Measurements from ENCODE around the gene NAE1. TPM values are rescaled to one million over a fixed set of nuclear protein-coding genes. Genes with fewer than 3 reads are reported as not detected.

The NAE1 gene
- total RNA-seq, 1 experiment from 2014 or later = 129 TPM

DNA sequence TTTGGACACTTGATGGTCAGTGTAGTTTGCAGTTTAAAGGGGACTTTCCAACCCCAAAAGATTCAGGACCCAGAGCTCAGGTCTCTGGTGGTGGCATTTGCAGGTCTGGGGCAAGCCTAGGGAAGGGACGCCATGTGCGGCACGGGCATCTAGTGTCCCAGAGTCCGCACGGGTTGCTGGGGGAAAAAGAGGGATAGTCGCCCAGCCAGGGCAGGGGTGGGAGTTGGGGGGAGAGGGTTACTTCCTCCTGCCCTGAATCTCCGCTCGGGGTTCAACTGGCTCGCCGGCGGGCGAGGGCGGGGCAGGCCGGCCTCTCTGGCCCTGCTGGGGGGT lies 13.2 kb upstream of the NAE1 start (continued):
- TF ChIP-seq, protein P1, sequence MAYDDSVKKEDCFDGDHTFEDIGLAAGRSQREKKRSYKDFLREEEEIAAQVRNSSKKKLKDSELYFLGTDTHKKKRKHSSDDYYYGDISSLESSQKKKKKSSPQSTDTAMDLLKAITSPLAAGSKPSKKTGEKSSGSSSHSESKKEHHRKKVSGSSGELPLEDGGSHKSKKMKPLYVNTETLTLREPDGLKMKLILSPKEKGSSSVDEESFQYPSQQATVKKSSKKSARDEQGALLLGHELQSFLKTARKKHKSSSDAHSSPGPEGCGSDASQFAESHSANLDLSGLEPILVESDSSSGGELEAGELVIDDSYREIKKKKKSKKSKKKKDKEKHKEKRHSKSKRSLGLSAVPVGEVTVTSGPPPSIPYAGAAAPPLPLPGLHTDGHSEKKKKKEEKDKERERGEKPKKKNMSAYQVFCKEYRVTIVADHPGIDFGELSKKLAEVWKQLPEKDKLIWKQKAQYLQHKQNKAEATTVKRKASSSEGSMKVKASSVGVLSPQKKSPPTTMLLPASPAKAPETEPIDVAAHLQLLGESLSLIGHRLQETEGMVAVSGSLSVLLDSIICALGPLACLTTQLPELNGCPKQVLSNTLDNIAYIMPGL (CRISPR knock-in tag; IDR thresholded peaks at IDR 0.05) = no peak
- TF ChIP-seq NR2C2 (CRISPR knock-in tag; IDR thresholded peaks at IDR 0.05) (no peak), IRF2 (CRISPR knock-in tag; IDR thresholded peaks at IDR 0.05; ENCODE audit: borderline replicate concordance, low read depth) (no peak), GABPB1 (CRISPR knock-in tag; IDR thresholded peaks at IDR 0.05) (no peak), FOXK1 (CRISPR knock-in tag; IDR thresholded peaks at IDR 0.05) (no peak), ZNF317 (CRISPR knock-in tag; IDR thresholded peaks at IDR 0.05; ENCODE audit: borderline replicate concordance, low read depth) (no peak)
- TF ChIP-seq, protein P2, sequence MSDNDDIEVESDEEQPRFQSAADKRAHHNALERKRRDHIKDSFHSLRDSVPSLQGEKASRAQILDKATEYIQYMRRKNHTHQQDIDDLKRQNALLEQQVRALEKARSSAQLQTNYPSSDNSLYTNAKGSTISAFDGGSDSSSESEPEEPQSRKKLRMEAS (CRISPR knock-in tag; IDR thresholded peaks at IDR 0.05) = no peak
- TF ChIP-seq, protein P3, sequence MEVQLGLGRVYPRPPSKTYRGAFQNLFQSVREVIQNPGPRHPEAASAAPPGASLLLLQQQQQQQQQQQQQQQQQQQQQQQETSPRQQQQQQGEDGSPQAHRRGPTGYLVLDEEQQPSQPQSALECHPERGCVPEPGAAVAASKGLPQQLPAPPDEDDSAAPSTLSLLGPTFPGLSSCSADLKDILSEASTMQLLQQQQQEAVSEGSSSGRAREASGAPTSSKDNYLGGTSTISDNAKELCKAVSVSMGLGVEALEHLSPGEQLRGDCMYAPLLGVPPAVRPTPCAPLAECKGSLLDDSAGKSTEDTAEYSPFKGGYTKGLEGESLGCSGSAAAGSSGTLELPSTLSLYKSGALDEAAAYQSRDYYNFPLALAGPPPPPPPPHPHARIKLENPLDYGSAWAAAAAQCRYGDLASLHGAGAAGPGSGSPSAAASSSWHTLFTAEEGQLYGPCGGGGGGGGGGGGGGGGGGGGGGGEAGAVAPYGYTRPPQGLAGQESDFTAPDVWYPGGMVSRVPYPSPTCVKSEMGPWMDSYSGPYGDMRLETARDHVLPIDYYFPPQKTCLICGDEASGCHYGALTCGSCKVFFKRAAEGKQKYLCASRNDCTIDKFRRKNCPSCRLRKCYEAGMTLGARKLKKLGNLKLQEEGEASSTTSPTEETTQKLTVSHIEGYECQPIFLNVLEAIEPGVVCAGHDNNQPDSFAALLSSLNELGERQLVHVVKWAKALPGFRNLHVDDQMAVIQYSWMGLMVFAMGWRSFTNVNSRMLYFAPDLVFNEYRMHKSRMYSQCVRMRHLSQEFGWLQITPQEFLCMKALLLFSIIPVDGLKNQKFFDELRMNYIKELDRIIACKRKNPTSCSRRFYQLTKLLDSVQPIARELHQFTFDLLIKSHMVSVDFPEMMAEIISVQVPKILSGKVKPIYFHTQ (CRISPR knock-in tag; IDR thresholded peaks at IDR 0.05) = no peak
- TF ChIP-seq, protein P4, sequence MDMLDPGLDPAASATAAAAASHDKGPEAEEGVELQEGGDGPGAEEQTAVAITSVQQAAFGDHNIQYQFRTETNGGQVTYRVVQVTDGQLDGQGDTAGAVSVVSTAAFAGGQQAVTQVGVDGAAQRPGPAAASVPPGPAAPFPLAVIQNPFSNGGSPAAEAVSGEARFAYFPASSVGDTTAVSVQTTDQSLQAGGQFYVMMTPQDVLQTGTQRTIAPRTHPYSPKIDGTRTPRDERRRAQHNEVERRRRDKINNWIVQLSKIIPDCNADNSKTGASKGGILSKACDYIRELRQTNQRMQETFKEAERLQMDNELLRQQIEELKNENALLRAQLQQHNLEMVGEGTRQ (CRISPR knock-in tag; IDR thresholded peaks at IDR 0.05) = no peak

DNA sequence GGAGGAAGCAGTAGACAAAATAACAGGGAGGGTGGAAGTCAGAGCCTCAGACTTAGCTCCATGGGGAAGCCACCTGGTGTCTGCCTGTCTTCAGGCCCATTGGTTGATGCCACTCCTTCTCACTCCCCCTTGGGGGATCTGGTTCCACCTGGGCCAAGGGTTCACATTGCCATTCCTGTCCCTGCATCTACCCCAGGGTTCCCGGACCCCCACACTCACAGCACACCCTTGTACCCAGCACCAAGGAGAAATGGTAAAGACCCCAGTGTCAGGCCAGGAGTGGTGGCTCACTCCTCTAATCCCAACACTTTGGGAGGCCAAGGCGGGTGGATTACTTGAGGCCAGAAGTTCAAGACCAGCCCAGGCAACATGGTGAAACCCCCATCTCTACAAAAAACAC lies 12.4 kb upstream of the NAE1 start:
- ChIA-PET POLR2A (no interaction called here), CTCF (interaction anchor here (1.3 to 6.5 kb wide), 3 partner anchors 12 to 30 kb away, joined by 3 to 76 read pairs (median 17); partner anchors contain the start of gene NAE1)
- peaks cover 94% of the 10 kb centered on the region for H3K27me3 Mint-ChIP-seq (ENCODE audit: low read depth)
- TF ChIP-seq, protein P5, sequence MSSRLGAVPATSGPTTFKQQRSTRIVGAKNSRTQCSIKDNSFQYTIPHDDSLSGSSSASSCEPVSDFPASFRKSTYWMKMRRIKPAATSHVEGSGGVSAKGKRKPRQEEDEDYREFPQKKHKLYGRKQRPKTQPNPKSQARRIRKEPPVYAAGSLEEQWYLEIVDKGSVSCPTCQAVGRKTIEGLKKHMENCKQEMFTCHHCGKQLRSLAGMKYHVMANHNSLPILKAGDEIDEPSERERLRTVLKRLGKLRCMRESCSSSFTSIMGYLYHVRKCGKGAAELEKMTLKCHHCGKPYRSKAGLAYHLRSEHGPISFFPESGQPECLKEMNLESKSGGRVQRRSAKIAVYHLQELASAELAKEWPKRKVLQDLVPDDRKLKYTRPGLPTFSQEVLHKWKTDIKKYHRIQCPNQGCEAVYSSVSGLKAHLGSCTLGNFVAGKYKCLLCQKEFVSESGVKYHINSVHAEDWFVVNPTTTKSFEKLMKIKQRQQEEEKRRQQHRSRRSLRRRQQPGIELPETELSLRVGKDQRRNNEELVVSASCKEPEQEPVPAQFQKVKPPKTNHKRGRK (CRISPR knock-in tag; IDR thresholded peaks at IDR 0.05; ENCODE audit: borderline replicate concordance) = no peak
- TF ChIP-seq, protein P6, sequence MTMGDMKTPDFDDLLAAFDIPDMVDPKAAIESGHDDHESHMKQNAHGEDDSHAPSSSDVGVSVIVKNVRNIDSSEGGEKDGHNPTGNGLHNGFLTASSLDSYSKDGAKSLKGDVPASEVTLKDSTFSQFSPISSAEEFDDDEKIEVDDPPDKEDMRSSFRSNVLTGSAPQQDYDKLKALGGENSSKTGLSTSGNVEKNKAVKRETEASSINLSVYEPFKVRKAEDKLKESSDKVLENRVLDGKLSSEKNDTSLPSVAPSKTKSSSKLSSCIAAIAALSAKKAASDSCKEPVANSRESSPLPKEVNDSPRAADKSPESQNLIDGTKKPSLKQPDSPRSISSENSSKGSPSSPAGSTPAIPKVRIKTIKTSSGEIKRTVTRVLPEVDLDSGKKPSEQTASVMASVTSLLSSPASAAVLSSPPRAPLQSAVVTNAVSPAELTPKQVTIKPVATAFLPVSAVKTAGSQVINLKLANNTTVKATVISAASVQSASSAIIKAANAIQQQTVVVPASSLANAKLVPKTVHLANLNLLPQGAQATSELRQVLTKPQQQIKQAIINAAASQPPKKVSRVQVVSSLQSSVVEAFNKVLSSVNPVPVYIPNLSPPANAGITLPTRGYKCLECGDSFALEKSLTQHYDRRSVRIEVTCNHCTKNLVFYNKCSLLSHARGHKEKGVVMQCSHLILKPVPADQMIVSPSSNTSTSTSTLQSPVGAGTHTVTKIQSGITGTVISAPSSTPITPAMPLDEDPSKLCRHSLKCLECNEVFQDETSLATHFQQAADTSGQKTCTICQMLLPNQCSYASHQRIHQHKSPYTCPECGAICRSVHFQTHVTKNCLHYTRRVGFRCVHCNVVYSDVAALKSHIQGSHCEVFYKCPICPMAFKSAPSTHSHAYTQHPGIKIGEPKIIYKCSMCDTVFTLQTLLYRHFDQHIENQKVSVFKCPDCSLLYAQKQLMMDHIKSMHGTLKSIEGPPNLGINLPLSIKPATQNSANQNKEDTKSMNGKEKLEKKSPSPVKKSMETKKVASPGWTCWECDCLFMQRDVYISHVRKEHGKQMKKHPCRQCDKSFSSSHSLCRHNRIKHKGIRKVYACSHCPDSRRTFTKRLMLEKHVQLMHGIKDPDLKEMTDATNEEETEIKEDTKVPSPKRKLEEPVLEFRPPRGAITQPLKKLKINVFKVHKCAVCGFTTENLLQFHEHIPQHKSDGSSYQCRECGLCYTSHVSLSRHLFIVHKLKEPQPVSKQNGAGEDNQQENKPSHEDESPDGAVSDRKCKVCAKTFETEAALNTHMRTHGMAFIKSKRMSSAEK (CRISPR knock-in tag; IDR thresholded peaks at IDR 0.05; ENCODE audit: borderline replicate concordance) = no peak
- no peak for TF ChIP-seq ZNF232 (CRISPR knock-in tag; IDR thresholded peaks at IDR 0.05)
- TF ChIP-seq MYBL2 (CRISPR knock-in tag; IDR thresholded peaks at IDR 0.05) = no peak
- H3K4me1 Mint-ChIP-seq = peaks cover 13% of the 10 kb centered on the region
- peak overlapping the region; percentile 50 for H3K4me3 Mint-ChIP-seq
- ATAC-seq (no peak), DNase-seq (ENCODE audit: low spot score) (no peak)
- no peak overlapping the region for H3K27ac Mint-ChIP-seq
- H3K36me3 Mint-ChIP-seq = no peaks in the 10 kb centered on the region
- no peaks in the 10 kb centered on the region for H3K9me3 Mint-ChIP-seq
